ENCODE data around the gene ZBTB16. TPM values are rescaled to one million over a fixed set of nuclear protein-coding genes. Genes with fewer than 3 reads are reported as not detected.

The ZBTB16 gene
- total and polyA plus RNA-seq, 8 donors = 3.4 to 55.6 (median 9.5) TPM

- Histone ChIP-seq H3K4me3 (no peak overlapping the region), H3K27ac (no peak overlapping the region), H3K9me3 (no peaks in the 10 kb centered on the region), H3K4me1 (peaks cover 27 to 46% of the 10 kb centered on the region in 2 donors), H3K36me3 (peaks cover 0 to 8% of the 10 kb centered on the region in 2 donors), H3K27me3 (no peaks in the 10 kb centered on the region)
- intact Hi-C loops (cut with DNase I) = no loop called here
- no peak for ATAC-seq
- no peak for DNase-seq
- TF ChIP-seq CTCF (IDR thresholded peaks at IDR 0.05) = no peak
Measured at GRCh38 chr11:114201219-114201618, 141.7 kb downstream of the ZBTB16 start.

- Histone ChIP-seq H3K9me3 (no peaks in the 10 kb centered on the region), H3K4me3 (no peak overlapping the region), H3K27me3 (no peaks in the 10 kb centered on the region), H3K27ac (peak overlapping the region in 1 of 2 donors; percentile 30), H3K4me1 (peaks cover 20 to 38% of the 10 kb centered on the region in 2 donors), H3K36me3 (peaks cover 0 to 16% of the 10 kb centered on the region in 2 donors)
- no peak for DNase-seq
- ATAC-seq = no peak
- intact Hi-C loops (cut with DNase I) = no loop called here
- no peak for TF ChIP-seq CTCF (IDR thresholded peaks at IDR 0.05)
Measured at GRCh38 chr11:114202011-114202609, 142.6 kb downstream of the ZBTB16 start.

GRCh38 chr11:114207096-114207495 lies 147.6 kb downstream of the ZBTB16 start:
- peaks cover 0 to 32% of the 10 kb centered on the region in 2 donors for H3K36me3 ChIP-seq
- no peak for ATAC-seq
- H3K27me3 ChIP-seq = no peaks in the 10 kb centered on the region
- no peaks in the 10 kb centered on the region for H3K9me3 ChIP-seq
- no peak for TF ChIP-seq CTCF (IDR thresholded peaks at IDR 0.05)
- H3K4me1 ChIP-seq = peaks cover 0 to 32% of the 10 kb centered on the region in 2 donors
- no peak for DNase-seq
- intact Hi-C loops (cut with DNase I) = no loop called here
- H3K27ac ChIP-seq = no peak overlapping the region
- H3K4me3 ChIP-seq = no peak overlapping the region

GRCh38 chr11:114208377-114208776 lies 148.9 kb downstream of the ZBTB16 start:
- peaks cover 0 to 32% of the 10 kb centered on the region in 2 donors for H3K36me3 ChIP-seq
- ATAC-seq (no peak), DNase-seq (no peak)
- no peak overlapping the region for H3K4me3 ChIP-seq
- intact Hi-C loops (cut with DNase I) = no loop called here
- no peaks in the 10 kb centered on the region for H3K27me3 ChIP-seq
- no peak overlapping the region for H3K27ac ChIP-seq
- H3K4me1 ChIP-seq = peaks cover 0 to 23% of the 10 kb centered on the region in 2 donors
- TF ChIP-seq CTCF (IDR thresholded peaks at IDR 0.05) = no peak
- H3K9me3 ChIP-seq = no peaks in the 10 kb centered on the region

- no peak overlapping the region for H3K27ac ChIP-seq
- peaks cover 0 to 23% of the 10 kb centered on the region in 2 donors for H3K4me1 ChIP-seq
- H3K27me3 ChIP-seq = no peaks in the 10 kb centered on the region
- DNase-seq (no peak), ATAC-seq (no peak)
- peaks cover 0 to 32% of the 10 kb centered on the region in 2 donors for H3K36me3 ChIP-seq
- TF ChIP-seq CTCF (IDR thresholded peaks at IDR 0.05) = no peak
- intact Hi-C loops (cut with DNase I) = no loop called here
- H3K9me3 ChIP-seq = no peaks in the 10 kb centered on the region
- H3K4me3 ChIP-seq = no peak overlapping the region
Measured at GRCh38 chr11:114209343-114209742, 149.8 kb downstream of the ZBTB16 start.

Data from left lung (tissue), 10 donors.